ENCODE data around the gene DNM1.

- no peak for TF ChIP-seq CTCF (IDR thresholded peaks at IDR 0.05)
- no peak for TF ChIP-seq POLR2A (IDR thresholded peaks at IDR 0.05)
These were observed 47.0 kb downstream of the DNM1 start for GRCh38 chr9:128249908-128250838.

All from testis (tissue), 2 donors.